Smooth muscle cell (in vitro differentiated cells): ENCODE data around the gene TWF2. TPM values are rescaled to one million over a fixed set of nuclear protein-coding genes. Genes with fewer than 3 reads are reported as not detected.

Source experiments
- DNase-seq: peaks from one replicate; lab custom pipeline; 2025; ENCODE audit not compliant: unreplicated experiment; lab: John Stamatoyannopoulos, UW
- H2AFZ ChIP-seq: fragments of 200-600 bp; sonication (generic); 2 replicates; pipeline ENCODE4 v1.6.0; 2016; ENCODE audit warnings: antibody characterized with exemption, low read depth, mild to moderate bottlenecking
- H3F3A ChIP-seq: fragments of 200-600 bp; sonication (generic); 2 replicates; pipeline ENCODE4 v1.6.0; 2017; ENCODE audit warnings: antibody characterized with exemption, low read depth
- H3K27ac ChIP-seq: fragments of 200-600 bp; sonication (generic); 2 replicates; pipeline ENCODE4 v1.5.1; 2016; ENCODE audit warnings: low read depth, mild to moderate bottlenecking
- H3K27me3 ChIP-seq: fragments of 200-600 bp; sonication (generic); 2 replicates; pipeline ENCODE4 v1.6.1; 2016; ENCODE audit warnings: low read depth, mild to moderate bottlenecking
- H3K36me3 ChIP-seq: fragments of 200-600 bp; sonication (generic); 2 replicates; pipeline ENCODE4 v1.5.1; 2016; ENCODE audit warnings: low read depth
- H3K4me1 ChIP-seq: fragments of 200-600 bp; sonication (generic); 2 replicates; pipeline ENCODE4 v1.5.1; 2016; ENCODE audit warnings: low read depth
- H3K4me2 ChIP-seq: fragments of 200-600 bp; sonication (generic); 2 replicates; pipeline ENCODE4 v1.6.0; 2016; ENCODE audit warnings: mild to moderate bottlenecking
- H3K4me3 ChIP-seq: fragments of 200-600 bp; sonication (generic); 2 replicates; pipeline ENCODE4 v1.5.1; 2016; ENCODE audit warnings: mild to moderate bottlenecking
- H3K79me2 ChIP-seq: fragments of 200-600 bp; sonication (generic); 2 replicates; pipeline ENCODE4 v1.6.0; 2016; ENCODE audit warnings: low read depth, mild to moderate bottlenecking
- H3K9ac ChIP-seq: fragments of 200-600 bp; sonication (generic); 2 replicates; pipeline ENCODE4 v1.6.0; 2016; ENCODE audit warnings: low read depth
- H3K9me3 ChIP-seq: fragments of 200-600 bp; sonication (generic); replicated peaks from 2 replicates; pipeline ENCODE4 v1.5.1; 2016; ENCODE audit warnings: low read depth
- H4K20me1 ChIP-seq: fragments of 200-600 bp; sonication (generic); 2 replicates; pipeline ENCODE4 v1.6.0; 2016; ENCODE audit warnings: low read depth
- CTCF ChIP-seq: fragments of 200-600 bp; sonication (generic); IDR thresholded peaks from 2 replicates; pipeline ENCODE4 v1.5.1; 2017; ENCODE audit warnings: borderline replicate concordance, mild to moderate bottlenecking, antibody characterized with exemption; ENCODE audit not compliant: insufficient read depth, poor library complexity, severe bottlenecking
- WGBS: methylation state at CpG from one replicate; pipeline ENCODE4 v1.1.7; 2016; ENCODE audit warnings: low lambda C conversion rate; 5-methylcytosine and 5-hydroxymethylcytosine counted together
- polyA plus RNA-seq: library from polyadenylated mRNA; unstranded; fragments of >200 nt; fragmentation: Nextera tagmentation; extraction: Ambion mirVana; gene quantifications from 2 replicates; pipeline ENCODE4 v1.2.1, GENCODE V29; 2016
- total RNA-seq: library from RNA; depleted of rRNA; stranded (reverse); fragments of >200 nt; gene quantifications from 2 replicates; pipeline ENCODE4 v1.2.3, GENCODE V29; 2014

The TWF2 gene
- total and polyA plus RNA-seq, 2 experiments from 2014 or later, result 80.9 to 96.8 TPM

GRCh38 chr3:52256622-52257021 is 17.7 kb upstream of the TWF2 start:
- peaks cover 9% of the 10 kb centered on the region for H3F3A ChIP-seq
- no peaks in the 10 kb centered on the region for H3K9me3 ChIP-seq
- WGBS, result 97% methylated on average over 4 of the region's 4 CpGs
- H2AFZ ChIP-seq, result no peak overlapping the region
- no peaks in the 10 kb centered on the region for H3K4me1 ChIP-seq
- H4K20me1 ChIP-seq, result peaks cover 78% of the 10 kb centered on the region
- DNase-seq, result no peak
- peaks cover 11% of the 10 kb centered on the region for H3K79me2 ChIP-seq
- no peak overlapping the region for H3K4me2 ChIP-seq
- no peak for TF ChIP-seq CTCF
- H3K36me3 ChIP-seq, result peaks cover 22% of the 10 kb centered on the region
- no peak overlapping the region for H3K4me3 ChIP-seq
- no peak overlapping the region for H3K9ac ChIP-seq
- H3K27me3 ChIP-seq, result no peaks in the 10 kb centered on the region
- no peak overlapping the region for H3K27ac ChIP-seq

- H3K27ac ChIP-seq, result no peak overlapping the region
- H3K36me3 ChIP-seq, result peaks cover 20% of the 10 kb centered on the region
- no peak overlapping the region for H3K4me2 ChIP-seq
- H3F3A ChIP-seq, result peaks cover 9% of the 10 kb centered on the region
- DNase-seq, result no peak
- H3K79me2 ChIP-seq, result peaks cover 8% of the 10 kb centered on the region
- 94% methylated on average over 3 of the region's 3 CpGs for WGBS
- H3K9me3 ChIP-seq, result no peaks in the 10 kb centered on the region
- H3K9ac ChIP-seq, result no peak overlapping the region
- H3K4me1 ChIP-seq, result no peaks in the 10 kb centered on the region
- no peak overlapping the region for H2AFZ ChIP-seq
- no peak for TF ChIP-seq CTCF
- H3K27me3 ChIP-seq, result no peaks in the 10 kb centered on the region
- no peak overlapping the region for H3K4me3 ChIP-seq
- H4K20me1 ChIP-seq, result peaks cover 74% of the 10 kb centered on the region
Measured at GRCh38 chr3:52256159-52256558, 17.2 kb upstream of the TWF2 start.

GRCh38 chr3:52254608-52255007 is 15.7 kb upstream of the TWF2 start:
- 95% methylated on average over 9 of the region's 9 CpGs for WGBS
- no peaks in the 10 kb centered on the region for H3K9me3 ChIP-seq
- peaks cover 60% of the 10 kb centered on the region for H4K20me1 ChIP-seq

More at GRCh38 chr3:52254608-52255007, 15.7 kb upstream of the TWF2 start:
- H3F3A ChIP-seq, result peaks cover 10% of the 10 kb centered on the region
- H3K4me2 ChIP-seq, result no peak overlapping the region
- TF ChIP-seq CTCF, result no peak
- H3K27ac ChIP-seq, result no peak overlapping the region
- H3K4me1 ChIP-seq, result no peaks in the 10 kb centered on the region
- no peak overlapping the region for H2AFZ ChIP-seq
- H3K4me3 ChIP-seq, result no peak overlapping the region
- no peaks in the 10 kb centered on the region for H3K79me2 ChIP-seq
- no peaks in the 10 kb centered on the region for H3K27me3 ChIP-seq
- no peak overlapping the region for H3K9ac ChIP-seq
- no peak for DNase-seq
- H3K36me3 ChIP-seq, result peaks cover 14% of the 10 kb centered on the region
